GM23248 (cell line): ENCODE data around the gene ZNF124. TPM values are rescaled to one million over a fixed set of nuclear protein-coding genes. Genes with fewer than 3 reads are reported as not detected.
"Not testable (repeated sequence)": the region's sequence is repeated elsewhere in the genome, so short reads cannot be mapped to it uniquely, and the experiment has no call there.

Experiments
- DNase-seq: peaks from one replicate; pipeline ENCODE4 v3.0.0-alpha.2; 2015
- H2AFZ ChIP-seq: fragments of 200-600 bp; sonication (generic); 2 replicates; pipeline ENCODE4 v1.6.1; 2016; ENCODE audit warnings: antibody characterized with exemption
- H3F3A ChIP-seq: fragments of 200-600 bp; sonication (generic); 2 replicates; pipeline ENCODE4 v1.6.1; 2016; ENCODE audit warnings: mild to moderate bottlenecking, antibody characterized with exemption, mixed run types; ENCODE audit not compliant: insufficient read depth
- H3K27ac ChIP-seq: fragments of 200-600 bp; sonication (generic); 2 replicates; pipeline ENCODE4 v1.5.1; 2016; ENCODE audit warnings: mild to moderate bottlenecking
- H3K27me3 ChIP-seq: fragments of 200-600 bp; sonication (generic); replicated peaks from 2 replicates; pipeline ENCODE4 v1.6.1; 2016; ENCODE audit warnings: mild to moderate bottlenecking; ENCODE audit not compliant: insufficient read depth
- H3K36me3 ChIP-seq: fragments of 200-600 bp; sonication (generic); 2 replicates; pipeline ENCODE4 v1.6.1; 2016; ENCODE audit warnings: low read depth, mild to moderate bottlenecking
- H3K4me1 ChIP-seq: fragments of 200-600 bp; sonication (generic); 2 replicates; pipeline ENCODE4 v1.6.1; 2016; ENCODE audit warnings: mild to moderate bottlenecking; ENCODE audit not compliant: insufficient read depth
- H3K4me2 ChIP-seq: fragments of 200-600 bp; sonication (generic); one replicate; pipeline ENCODE4 v1.6.1; 2016; ENCODE audit warnings: mild to moderate bottlenecking; ENCODE audit not compliant: unreplicated experiment
- H3K4me3 ChIP-seq: fragments of 200-600 bp; sonication (generic); 2 replicates; pipeline ENCODE4 v1.5.1; 2016; ENCODE audit warnings: mild to moderate bottlenecking
- H3K79me2 ChIP-seq: fragments of 200-600 bp; sonication (generic); 2 replicates; pipeline ENCODE4 v1.6.1; 2016; ENCODE audit warnings: mild to moderate bottlenecking; ENCODE audit not compliant: insufficient read depth
- H3K9ac ChIP-seq: fragments of 200-600 bp; sonication (generic); 2 replicates; pipeline ENCODE4 v1.6.1; 2016; ENCODE audit warnings: mild to moderate bottlenecking
- H3K9me2 ChIP-seq: fragments of 200-600 bp; sonication (generic); 2 replicates; pipeline ENCODE4 v1.6.1; 2016; ENCODE audit warnings: mixed run types, mild to moderate bottlenecking, moderate library complexity; ENCODE audit not compliant: insufficient read depth
- H3K9me3 ChIP-seq: fragments of 200-600 bp; sonication (generic); one replicate; pipeline ENCODE4 v1.6.1; 2017; ENCODE audit warnings: low read depth
- H4K20me1 ChIP-seq: fragments of 200-600 bp; sonication (generic); 2 replicates; pipeline ENCODE4 v1.6.0; 2016; ENCODE audit not compliant: insufficient read depth
- EZH2 ChIP-seq: fragments of 200-600 bp; sonication (generic); IDR thresholded peaks from 2 replicates; pipeline ENCODE4 v1.6.1; 2018; ENCODE audit warnings: antibody characterized with exemption, mild to moderate bottlenecking; ENCODE audit not compliant: insufficient read depth, poor library complexity, severe bottlenecking
- EZH2phosphoT487 ChIP-seq: fragments of 200-600 bp; sonication (generic); IDR thresholded peaks from 2 replicates; pipeline ENCODE4 v1.6.1; 2018; ENCODE audit warnings: antibody characterized with exemption, moderate library complexity, mild to moderate bottlenecking, low read depth; ENCODE audit not compliant: insufficient read depth
- WGBS, 2 experiments: methylation state at CpG; one replicate each; pipeline ENCODE4 v1.1.6; 2015 to 2017; ENCODE audit warnings: low lambda C conversion rate in 2 of 2, low coverage in 1 of 2; ENCODE audit errors: missing lambda C conversion rate in 2 of 2; 5-methylcytosine and 5-hydroxymethylcytosine counted together
- in situ Hi-C: fragments of 300-500 bp; cut with MboI; formaldehyde crosslinking; loops from 2 replicates; pipeline ENCODE4 v1.15.0; 2020
- polyA plus RNA-seq: library from polyadenylated mRNA; unstranded; fragments of >200 nt; fragmentation: Nextera tagmentation; extraction: Ambion mirVana; gene quantifications from 2 replicates; pipeline ENCODE4 v1.2.1, GENCODE V29; 2016
- total RNA-seq: library from RNA; depleted of rRNA; stranded (reverse); fragments of >200 nt; shearing (Covaris generic); gene quantifications from 2 replicates; pipeline ENCODE4 v1.2.3, GENCODE V29; 2014

ZNF124 gene
- total and polyA plus RNA-seq, 2 experiments from 2014 or later: 2.8 to 14.1 TPM

DNA sequence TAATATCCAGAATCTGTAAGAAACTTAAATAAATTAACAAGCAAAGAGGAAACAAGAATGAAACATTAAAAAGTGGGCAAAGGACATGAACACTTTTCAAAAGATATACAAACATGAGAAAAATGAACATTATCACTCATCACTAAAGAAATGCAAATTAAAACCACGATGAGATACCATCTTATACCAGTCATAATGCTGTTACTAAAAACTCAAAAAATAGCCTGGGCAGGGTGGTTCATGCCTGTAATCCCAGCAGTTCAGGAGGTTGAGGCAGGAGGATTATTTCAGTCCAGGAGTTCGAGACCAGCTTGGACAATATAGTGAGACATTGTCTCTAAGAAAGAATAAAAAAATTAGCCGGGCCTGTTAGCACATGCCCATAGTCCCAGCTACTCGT, 6.1 kb downstream of the ZNF124 start:
- Histone ChIP-seq H3K27ac (no peak overlapping the region), H3K4me3 (no peak overlapping the region), H3K9me2 (no peaks in the 10 kb centered on the region), H3F3A (0 out of 2 replicates have a peak, but pooled peaks cover 6% of the 10 kb centered on the region), H4K20me1 (no peaks in the 10 kb centered on the region), H3K9ac (no peak overlapping the region), H3K4me2 (no peak overlapping the region), H3K79me2 (peaks cover 87% of the 10 kb centered on the region), H3K9me3 (peaks cover 4% of the 10 kb centered on the region), H3K27me3 (no peaks in the 10 kb centered on the region), H3K4me1 (no peaks in the 10 kb centered on the region), H3K36me3 (0 out of 2 replicates have a peak, but pooled peaks cover 3% of the 10 kb centered on the region), H2AFZ (no peak overlapping the region)
- WGBS, 2 experiments: 96 to 97% methylated on average over 4 of the region's 4 CpGs
- in situ Hi-C loops: no loop called here
- TF ChIP-seq EZH2phosphoT487 (no peak), EZH2 (no peak)
- DNase-seq: peak; percentile 3

DNA sequence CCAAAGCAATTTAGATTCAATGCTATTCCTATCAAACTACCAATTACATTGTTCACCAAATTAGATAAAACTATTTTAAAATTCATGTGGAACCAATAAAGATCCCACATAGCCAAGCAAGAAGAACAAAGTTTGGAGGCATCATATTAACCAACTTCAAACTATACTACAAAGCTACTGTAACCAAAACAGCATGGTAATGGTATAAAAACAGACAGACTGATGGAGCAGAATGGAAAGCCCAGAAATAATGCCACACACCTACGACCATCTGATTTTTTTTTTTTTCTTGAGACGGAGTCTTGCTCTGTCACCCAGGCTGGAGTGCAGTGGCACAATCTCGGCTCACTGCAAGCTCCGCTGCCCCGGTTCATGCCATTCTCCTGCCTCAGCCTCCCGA, 7.1 kb downstream of the ZNF124 start:
- H3K27me3 ChIP-seq: no peaks in the 10 kb centered on the region
- no peak overlapping the region for H3K4me3 ChIP-seq
- 94 to 98% methylated on average over 6 of the region's 6 CpGs for WGBS, 2 experiments
- TF ChIP-seq EZH2 (no peak), EZH2phosphoT487 (no peak)
- no peaks in the 10 kb centered on the region for H3K9me2 ChIP-seq
- no peak for DNase-seq
- no peaks in the 10 kb centered on the region for H4K20me1 ChIP-seq
- 0 out of 2 replicates have a peak, but pooled peaks cover 7% of the 10 kb centered on the region for H3K36me3 ChIP-seq
- H3K27ac ChIP-seq: no peak overlapping the region
- in situ Hi-C loops: no loop called here
- peaks cover 4% of the 10 kb centered on the region for H3K9me3 ChIP-seq
- H3K9ac ChIP-seq: no peak overlapping the region
- no peak overlapping the region for H2AFZ ChIP-seq
- H3K4me2 ChIP-seq: no peak overlapping the region
- H3K4me1 ChIP-seq: no peaks in the 10 kb centered on the region
- peaks cover 97% of the 10 kb centered on the region for H3K79me2 ChIP-seq
- H3F3A ChIP-seq: 0 out of 2 replicates have a peak, but pooled peaks cover 6% of the 10 kb centered on the region

- Histone ChIP-seq H3K9ac (no peak overlapping the region), H3K79me2 (peaks cover 35% of the 10 kb centered on the region), H4K20me1 (no peaks in the 10 kb centered on the region), H3K4me3 (no peak overlapping the region), H3F3A (peaks cover 12% of the 10 kb centered on the region; the same call in 1 of the 2 replicates), H3K4me1 (no peaks in the 10 kb centered on the region), H2AFZ (no peak overlapping the region), H3K4me2 (no peak overlapping the region), H3K27ac (no peak overlapping the region), H3K36me3 (peaks cover 42% of the 10 kb centered on the region), H3K9me3 (peaks cover 8% of the 10 kb centered on the region), H3K9me2 (no peaks in the 10 kb centered on the region), H3K27me3 (no peaks in the 10 kb centered on the region)
- TF ChIP-seq EZH2 (no peak), EZH2phosphoT487 (no peak)
- in situ Hi-C loops: no loop called here
- DNase-seq: peak; percentile 6
- 87 to 98% methylated on average over 6 of the region's 6 CpGs for WGBS, 2 experiments
These were observed 15.0 kb downstream of the ZNF124 start for GRCh38 chr1:247156787-247157232.

GRCh38 chr1:247147781-247148180, 24.0 kb downstream of the ZNF124 start:
- no peaks in the 10 kb centered on the region for H3K9me2 ChIP-seq
- H3K27me3 ChIP-seq: no peaks in the 10 kb centered on the region
- TF ChIP-seq EZH2 (no peak), EZH2phosphoT487 (no peak)
- H3K36me3 ChIP-seq: peaks cover 11% of the 10 kb centered on the region
- 0 out of 2 replicates have a peak, but pooled peaks cover 8% of the 10 kb centered on the region for H3K79me2 ChIP-seq
- in situ Hi-C loops: no loop called here
- H3K9me3 ChIP-seq: no peaks in the 10 kb centered on the region
- no peak overlapping the region for H2AFZ ChIP-seq
- no peak overlapping the region for H3K27ac ChIP-seq
- WGBS, 2 experiments: 100% methylated on average over 2 of the region's 2 CpGs
- no peaks in the 10 kb centered on the region for H3F3A ChIP-seq
- H3K4me1 ChIP-seq: no peaks in the 10 kb centered on the region
- DNase-seq: no peak
- H3K9ac ChIP-seq: no peak overlapping the region
- no peak overlapping the region for H3K4me3 ChIP-seq
- no peaks in the 10 kb centered on the region for H4K20me1 ChIP-seq
- H3K4me2 ChIP-seq: no peak overlapping the region

DNA sequence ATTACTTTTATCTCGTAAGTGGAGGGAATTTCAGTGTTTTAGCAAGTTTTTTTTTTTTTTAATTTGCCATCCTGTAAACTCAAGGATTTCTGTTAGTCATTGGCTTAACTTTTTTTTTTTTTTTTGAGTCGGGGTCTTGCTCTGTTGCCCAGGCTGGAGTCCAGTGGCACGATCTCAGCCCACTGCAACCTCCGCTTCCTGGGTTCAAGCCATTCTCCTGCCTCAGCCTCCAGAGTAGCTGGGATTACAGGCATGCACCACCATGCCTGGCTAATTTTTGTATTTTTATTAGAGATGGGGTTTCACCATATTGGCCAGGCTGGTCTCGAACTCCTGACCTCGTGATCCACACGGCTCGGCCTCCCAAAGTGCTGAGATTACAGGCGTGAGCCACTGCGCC, 24.7 kb downstream of the ZNF124 start:
- WGBS, 2 experiments: 97 to 99% methylated on average over 7 to 10 of the region's 10 CpGs
- H3K4me1 ChIP-seq, H3K4me3 ChIP-seq, H3K4me2 ChIP-seq, H3K9me2 ChIP-seq, H3K79me2 ChIP-seq, H3K27me3 ChIP-seq, H4K20me1 ChIP-seq, DNase-seq, in situ Hi-C loops, H3K9ac ChIP-seq, H3K9me3 ChIP-seq, H2AFZ ChIP-seq, H3F3A ChIP-seq, H3K27ac ChIP-seq: not testable (repeated sequence)
- H3K36me3 ChIP-seq: peaks cover 11% of the 10 kb centered on the region
